Activated CD4-positive, alpha-beta T cell treated with anti-CD3 and anti-CD28 coated beads for 36 hours (primary cell): ENCODE data around the gene HIF1AN. TPM values are rescaled to one million over a fixed set of nuclear protein-coding genes. Genes with fewer than 3 reads are reported as not detected.
A peak's percentile ranks its signal among the peaks of the same experiment; 100 is the strongest.

Experiments
- ATAC-seq: fragments of 200-7000 bp; cut with Tn5 transposase; one replicate; pipeline ENCODE4 v1.10.0; 2021; ENCODE audit warnings: mild to moderate bottlenecking, moderate library complexity
- CTCF ChIA-PET: fragments of 350-600 bp; sonication (Branson Sonifier 250); formaldehyde crosslinking; loops from one replicate; lab custom pipeline; 2021; ENCODE audit warnings: antibody characterized with exemption; lab: Charles Lee
- POLR2A ChIA-PET: fragments of 350-600 bp; sonication (Branson Sonifier 250); formaldehyde crosslinking; loops from one replicate; lab custom pipeline; 2021; ENCODE audit warnings: antibody characterized with exemption, inconsistent platforms; lab: Charles Lee
- DNase-seq: peaks from one replicate; pipeline ENCODE4 v3.0.0-alpha.2; 2020
- H3K27ac Mint-ChIP-seq: one replicate; pipeline ENCODE4 v1.8.0; 2021; ENCODE audit warnings: mixed read lengths
- H3K27me3 Mint-ChIP-seq: one replicate; pipeline ENCODE4 v1.8.0; 2021; ENCODE audit warnings: mixed read lengths
- H3K36me3 Mint-ChIP-seq: one replicate; pipeline ENCODE4 v1.8.0; 2021; ENCODE audit warnings: low read depth, mixed read lengths
- H3K4me1 Mint-ChIP-seq: one replicate; pipeline ENCODE4 v1.8.0; 2021; ENCODE audit warnings: mixed read lengths
- H3K4me3 Mint-ChIP-seq: one replicate; pipeline ENCODE4 v1.8.0; 2021; ENCODE audit warnings: mild to moderate bottlenecking, moderate library complexity, mixed read lengths
- H3K9me3 Mint-ChIP-seq: one replicate; pipeline ENCODE4 v1.8.0; 2021; ENCODE audit warnings: low read depth, mixed read lengths
- intact Hi-C, 2 experiments: fragments of 100-400 bp; cut with DNase I in 1 of 2; cut with micrococcal nuclease in 1 of 2; formaldehyde crosslinking; loops; one replicate each; pipeline versions ENCODE4 v1.14.2 to v1.15.1; 2022 to 2024; cut with DNase I, micrococcal nuclease
- total RNA-seq, 2 experiments: library from RNA; stranded (reverse); gene quantifications; one replicate each; pipeline ENCODE4 v1.2.3, GENCODE V29; 2021

The HIF1AN gene
- total RNA-seq, 2 experiments from 2014 or later: 45.9 to 50.8 TPM

GRCh38 chr10:100506596-100507356, 29.0 kb upstream of the HIF1AN start:
- no peaks in the 10 kb centered on the region for H3K27me3 Mint-ChIP-seq
- peak; percentile 58 for ATAC-seq
- H3K36me3 Mint-ChIP-seq: peaks cover 43% of the 10 kb centered on the region
- H3K4me3 Mint-ChIP-seq: peak overlapping the region; percentile 9
- H3K9me3 Mint-ChIP-seq: no peaks in the 10 kb centered on the region
- intact Hi-C loops: no loop called here
- H3K4me1 Mint-ChIP-seq: peaks cover 58% of the 10 kb centered on the region
- H3K27ac Mint-ChIP-seq: peak overlapping the region; percentile 86
- DNase-seq: peak; percentile 45
- POLR2A ChIA-PET: interaction anchor here (0.9 kb wide), 1 partner anchor 136 kb away, joined by 5 read pairs; no protein-coding TSS in a partner anchor
- CTCF ChIA-PET: interaction anchor here (0.7 to 10.4 kb wide), 8 partner anchors 11 to 213 kb away, joined by 3 to 131 read pairs (median 22); no protein-coding TSS in a partner anchor

- no peak for DNase-seq
- peaks cover 64% of the 10 kb centered on the region for H3K4me1 Mint-ChIP-seq
- intact Hi-C loops: no loop called here
- H3K9me3 Mint-ChIP-seq: no peaks in the 10 kb centered on the region
- POLR2A ChIA-PET: interaction anchor here (0.9 kb wide), 1 partner anchor 137 kb away, joined by 5 read pairs; no protein-coding TSS in a partner anchor
- peak overlapping the region; percentile 86 for H3K27ac Mint-ChIP-seq
- no peak overlapping the region for H3K4me3 Mint-ChIP-seq
- peaks cover 43% of the 10 kb centered on the region for H3K36me3 Mint-ChIP-seq
- CTCF ChIA-PET: interaction anchor here (0.7 to 10.4 kb wide), 12 partner anchors 10 to 213 kb away, joined by 3 to 131 read pairs (median 12); partner anchors contain the start of genes HIF1AN and SCD
- ATAC-seq: no peak
- no peaks in the 10 kb centered on the region for H3K27me3 Mint-ChIP-seq
Observed at GRCh38 chr10:100507357-100507732, 28.4 kb upstream of the HIF1AN start.

- ChIA-PET POLR2A (interaction anchor here (0.9 to 1.4 kb wide), 4 partner anchors 11 to 135 kb away, joined by 3 to 5 read pairs (median 4); no protein-coding TSS in a partner anchor), CTCF (interaction anchor here (0.6 to 10.4 kb wide), 23 partner anchors 9 to 243 kb away, joined by 3 to 131 read pairs (median 9); partner anchors contain the start of genes HIF1AN and SCD)
- peaks cover 44% of the 10 kb centered on the region for H3K36me3 Mint-ChIP-seq
Observed at GRCh38 chr10:100508266-100508665, 27.5 kb upstream of the HIF1AN start.

GRCh38 chr10:100508691-100509150, 27.0 kb upstream of the HIF1AN start:
- DNase-seq (peak; percentile 59), ATAC-seq (peak; percentile 52)
- Mint-ChIP-seq H3K4me1 (peaks cover 69% of the 10 kb centered on the region), H3K36me3 (peaks cover 44% of the 10 kb centered on the region), H3K27me3 (no peaks in the 10 kb centered on the region), H3K27ac (peak overlapping the region; percentile 86), H3K4me3 (peak overlapping the region; percentile 35), H3K9me3 (no peaks in the 10 kb centered on the region)
- CTCF ChIA-PET: interaction anchor here (0.6 to 10.4 kb wide), 26 partner anchors 9 to 329 kb away, joined by 3 to 131 read pairs (median 8); partner anchors contain the start of genes HIF1AN and SCD
- POLR2A ChIA-PET: interaction anchor here (0.9 to 1.4 kb wide), 5 partner anchors 10 to 138 kb away, joined by 3 to 5 read pairs (median 4); no protein-coding TSS in a partner anchor
- intact Hi-C loops: loop anchor here (1.0 to 2.0 kb wide), 11 partner anchors 10 to 222 kb away; partner anchors contain the start of genes BLOC1S2 (in 1 of the 2) and HIF1AN (in 1 of the 2)

More at GRCh38 chr10:100508266-100508665, 27.5 kb upstream of the HIF1AN start:
- Mint-ChIP-seq H3K4me3 (peak overlapping the region; percentile 35), H3K27me3 (no peaks in the 10 kb centered on the region), H3K4me1 (peaks cover 69% of the 10 kb centered on the region), H3K27ac (peak overlapping the region; percentile 86), H3K9me3 (no peaks in the 10 kb centered on the region)
- intact Hi-C loops: loop anchor here (1.0 to 2.0 kb wide), 9 partner anchors 26 to 222 kb away; partner anchors contain the start of gene BLOC1S2 (in 1 of the 2)
- DNase-seq (no peak), ATAC-seq (no peak)

GRCh38 chr10:100509241-100509840, 26.4 kb upstream of the HIF1AN start:
- intact Hi-C loops: loop anchor here (1.0 to 2.0 kb wide), 4 partner anchors 9 to 139 kb away; partner anchors contain the start of gene HIF1AN (in 1 of the 2)
- peak; percentile 49 for ATAC-seq
- Mint-ChIP-seq H3K27ac (peak overlapping the region; percentile 86), H3K4me1 (peaks cover 69% of the 10 kb centered on the region), H3K9me3 (no peaks in the 10 kb centered on the region), H3K27me3 (no peaks in the 10 kb centered on the region), H3K4me3 (peak overlapping the region; percentile 35), H3K36me3 (peaks cover 42% of the 10 kb centered on the region)
- peak; percentile 86 for DNase-seq
- POLR2A ChIA-PET: interaction anchor here (0.7 to 1.4 kb wide), 6 partner anchors 10 to 139 kb away, joined by 3 to 5 read pairs (median 4); no protein-coding TSS in a partner anchor
- CTCF ChIA-PET: interaction anchor here (0.6 to 10.4 kb wide), 27 partner anchors 8 to 330 kb away, joined by 3 to 131 read pairs (median 8); partner anchors contain the start of genes HIF1AN and SCD

GRCh38 chr10:100510533-100511308, 25.0 kb upstream of the HIF1AN start:
- CTCF ChIA-PET: interaction anchor here (0.6 to 10.4 kb wide), 22 partner anchors 7 to 367 kb away, joined by 3 to 131 read pairs (median 4); partner anchors contain the start of genes HIF1AN and SCD
- no peaks in the 10 kb centered on the region for H3K27me3 Mint-ChIP-seq
- H3K4me1 Mint-ChIP-seq: peaks cover 69% of the 10 kb centered on the region
- ATAC-seq (peak; percentile 74), DNase-seq (peak; percentile 85)
- H3K27ac Mint-ChIP-seq: peak overlapping the region; percentile 86
- H3K9me3 Mint-ChIP-seq: no peaks in the 10 kb centered on the region
- H3K4me3 Mint-ChIP-seq: peak overlapping the region; percentile 4
- peaks cover 35% of the 10 kb centered on the region for H3K36me3 Mint-ChIP-seq
- POLR2A ChIA-PET: interaction anchor here (0.6 to 1.3 kb wide), 5 partner anchors 18 to 164 kb away, joined by 3 to 6 read pairs (median 5); partner anchors contain the start of gene SCD
- intact Hi-C loops: loop anchor here (1.0 to 2.0 kb wide), 4 partner anchors 18 to 164 kb away; partner anchors contain the start of genes HIF1AN (in 1 of the 2), NDUFB8 (in 1 of the 2) and SCD (in 1 of the 2)

- DNase-seq (no peak), ATAC-seq (no peak)
- intact Hi-C loops: no loop called here
- CTCF ChIA-PET: interaction anchor here (0.8 to 10.4 kb wide), 6 partner anchors 7 to 150 kb away, joined by 3 to 117 read pairs (median 4); no protein-coding TSS in a partner anchor
- H3K36me3 Mint-ChIP-seq: peaks cover 27% of the 10 kb centered on the region
- peaks cover 34% of the 10 kb centered on the region for H3K4me1 Mint-ChIP-seq
- POLR2A ChIA-PET: no interaction called here
- no peak overlapping the region for H3K27ac Mint-ChIP-seq
- H3K4me3 Mint-ChIP-seq: no peak overlapping the region
- H3K9me3 Mint-ChIP-seq: no peaks in the 10 kb centered on the region
- no peaks in the 10 kb centered on the region for H3K27me3 Mint-ChIP-seq
Observed at GRCh38 chr10:100515612-100516011, 20.1 kb upstream of the HIF1AN start.

GRCh38 chr10:100516847-100517246, 18.9 kb upstream of the HIF1AN start:
- peaks cover 27% of the 10 kb centered on the region for H3K36me3 Mint-ChIP-seq

GRCh38 chr10:100518761-100519241, 16.9 kb upstream of the HIF1AN start:
- Mint-ChIP-seq H3K4me1 (peaks cover 13% of the 10 kb centered on the region), H3K27me3 (no peaks in the 10 kb centered on the region), H3K27ac (peak overlapping the region; percentile 47), H3K4me3 (no peak overlapping the region), H3K9me3 (no peaks in the 10 kb centered on the region), H3K36me3 (peaks cover 25% of the 10 kb centered on the region)
- ChIA-PET CTCF (interaction anchor here (0.6 to 6.4 kb wide), 36 partner anchors 10 to 979 kb away, joined by 3 to 96 read pairs (median 5); partner anchors contain the start of genes HIF1AN, NDUFB8 and SCD), POLR2A (interaction anchor here (0.6 to 0.9 kb wide), 3 partner anchors 10 to 148 kb away, joined by 3 to 4 read pairs (median 4); no protein-coding TSS in a partner anchor)
- peak; percentile 82 for DNase-seq
- ATAC-seq: peak; percentile 76
- intact Hi-C loops: loop anchor here (1.0 kb wide), 4 partner anchors 10 to 180 kb away; no protein-coding TSS in a partner anchor

More at GRCh38 chr10:100516847-100517246, 18.9 kb upstream of the HIF1AN start:
- intact Hi-C loops: no loop called here
- Mint-ChIP-seq H3K27ac (peak overlapping the region; percentile 26), H3K4me1 (peaks cover 23% of the 10 kb centered on the region), H3K4me3 (no peak overlapping the region), H3K27me3 (no peaks in the 10 kb centered on the region), H3K9me3 (no peaks in the 10 kb centered on the region)
- ATAC-seq (no peak), DNase-seq (no peak)
- ChIA-PET POLR2A (interaction anchor here (0.6 kb wide), 1 partner anchor 378 kb away, joined by 3 read pairs; no protein-coding TSS in a partner anchor), CTCF (interaction anchor here (0.7 to 4.0 kb wide), 9 partner anchors 8 to 180 kb away, joined by 3 to 71 read pairs (median 5); no protein-coding TSS in a partner anchor)
